GM19328 (cell line): ENCODE data around the gene RFX2.

Experiments
- ATAC-seq: cut with Tn5 transposase; IDR thresholded peaks from one replicate; pipeline ENCODE4 v1.9.1; 2021; ENCODE audit warnings: mild to moderate bottlenecking, moderate library complexity; ENCODE audit not compliant: unreplicated experiment

RFX2 gene

DNA sequence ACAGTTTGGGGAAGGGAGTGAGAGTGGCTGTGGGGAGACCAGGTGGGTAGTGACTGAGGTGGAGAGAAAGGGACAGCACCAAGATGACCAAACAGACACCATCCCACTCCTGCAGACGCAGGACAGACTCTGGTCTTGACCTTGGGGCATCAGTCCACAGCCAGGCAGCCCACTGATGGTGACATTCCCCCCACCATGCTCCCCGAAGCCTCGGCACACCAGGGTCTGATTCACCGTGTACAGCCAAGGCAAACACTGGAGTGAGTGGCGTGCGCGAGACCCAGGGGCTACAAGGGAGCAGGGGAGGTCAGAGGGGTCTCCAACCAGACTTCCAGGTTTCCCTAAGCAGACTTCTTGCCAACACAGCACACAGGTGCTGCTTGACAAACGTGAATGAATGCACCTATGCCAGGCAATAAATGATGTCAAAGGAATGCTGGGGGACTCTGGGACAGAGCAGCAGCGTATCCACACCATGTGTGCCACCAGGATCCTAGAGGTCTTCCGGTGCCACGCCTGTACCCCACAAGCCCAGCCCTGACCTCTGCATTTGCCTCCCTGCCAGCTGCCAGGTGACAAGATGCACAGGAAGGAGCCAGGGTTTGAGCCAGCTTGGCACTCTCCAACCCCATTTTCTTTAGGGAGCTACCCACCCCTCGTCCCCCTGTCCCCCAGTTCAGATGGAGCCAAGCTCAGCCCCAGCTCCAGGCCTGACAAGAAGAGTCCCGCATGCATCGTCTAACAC lies 150.9 kb downstream of the RFX2 start:
- ATAC-seq: no peak

DNA sequence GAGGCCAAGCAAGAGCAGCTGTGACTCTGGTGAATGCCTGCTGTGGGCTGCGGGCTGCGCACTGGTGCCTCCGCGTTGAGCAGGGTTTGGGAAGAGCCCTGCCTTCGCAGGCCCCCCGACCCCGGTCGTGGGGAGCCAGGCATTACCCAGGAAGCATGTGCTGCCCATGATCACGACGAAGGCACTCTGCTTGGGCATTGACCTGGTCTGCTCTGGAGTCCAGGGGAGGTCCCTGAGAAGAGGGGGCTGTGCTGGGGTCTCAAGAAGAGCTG lies 151.5 kb downstream of the RFX2 start:
- ATAC-seq: no peak

GRCh38 chr19:5958074-5958850 lies 152.0 kb downstream of the RFX2 start:
- no peak for ATAC-seq

DNA sequence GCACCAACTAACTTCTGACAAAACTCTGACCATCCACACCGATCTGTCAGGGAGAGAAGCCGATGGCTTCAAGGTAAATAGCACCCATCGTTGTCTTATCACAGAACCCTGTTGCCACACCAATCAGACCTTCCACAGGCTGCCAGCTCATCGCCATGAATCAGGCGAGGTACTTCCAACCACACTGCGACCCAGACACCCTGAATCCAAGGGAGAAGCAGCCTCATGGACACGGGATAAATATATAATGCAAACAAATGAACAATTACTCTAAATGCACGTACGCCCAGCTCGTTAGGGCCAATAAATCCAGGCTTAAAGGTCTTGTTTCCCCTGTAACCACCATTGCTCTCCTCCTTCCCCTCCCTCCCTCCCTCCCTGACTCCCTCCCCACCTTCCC lies 153.1 kb downstream of the RFX2 start:
- ATAC-seq: no peak

- no peak for ATAC-seq
These were observed 153.6 kb downstream of the RFX2 start for GRCh38 chr19:5956728-5957127.

DNA sequence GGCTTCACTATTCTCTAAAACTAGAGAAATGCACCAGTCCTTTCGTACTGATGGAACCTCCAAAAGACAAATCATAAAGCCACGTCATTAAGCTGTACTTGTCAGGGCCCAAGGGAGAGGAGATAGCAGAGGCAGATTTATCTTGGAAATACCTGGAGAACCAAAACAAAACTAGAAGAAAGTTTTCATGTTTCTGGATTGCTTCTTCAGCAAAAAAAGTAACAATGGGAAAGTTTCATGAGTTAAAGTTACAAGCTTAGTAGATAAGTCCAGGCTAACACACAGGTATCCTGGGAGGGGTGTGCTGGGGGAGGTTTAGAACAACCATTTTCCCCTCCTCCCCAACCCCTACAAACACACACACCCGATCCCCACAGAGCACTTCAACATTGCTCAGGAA lies 154.0 kb downstream of the RFX2 start:
- no peak for ATAC-seq

DNA sequence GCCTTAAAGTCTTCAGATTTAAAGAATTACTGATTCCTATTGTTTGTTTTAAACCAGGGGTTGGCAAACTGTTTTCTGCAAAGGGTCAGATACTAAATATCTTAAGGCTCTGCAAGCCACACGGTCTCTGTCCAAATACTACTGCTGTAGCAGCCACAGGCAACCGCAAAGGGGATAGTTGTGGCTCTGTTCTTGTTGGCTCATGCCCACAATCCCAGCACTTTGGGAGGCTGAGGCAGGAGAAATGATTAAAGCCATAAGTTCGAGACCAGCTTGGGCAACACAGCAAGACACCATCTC lies 154.7 kb downstream of the RFX2 start:
- ATAC-seq: no peak

GRCh38 chr19:5954293-5954692 lies 156.0 kb downstream of the RFX2 start:
- no peak for ATAC-seq

GRCh38 chr19:5953680-5954213 lies 156.6 kb downstream of the RFX2 start:
- no peak for ATAC-seq

GRCh38 chr19:5953030-5953589 lies 157.2 kb downstream of the RFX2 start:
- no peak for ATAC-seq

GRCh38 chr19:5952193-5953029 lies 157.9 kb downstream of the RFX2 start:
- ATAC-seq: no peak

DNA sequence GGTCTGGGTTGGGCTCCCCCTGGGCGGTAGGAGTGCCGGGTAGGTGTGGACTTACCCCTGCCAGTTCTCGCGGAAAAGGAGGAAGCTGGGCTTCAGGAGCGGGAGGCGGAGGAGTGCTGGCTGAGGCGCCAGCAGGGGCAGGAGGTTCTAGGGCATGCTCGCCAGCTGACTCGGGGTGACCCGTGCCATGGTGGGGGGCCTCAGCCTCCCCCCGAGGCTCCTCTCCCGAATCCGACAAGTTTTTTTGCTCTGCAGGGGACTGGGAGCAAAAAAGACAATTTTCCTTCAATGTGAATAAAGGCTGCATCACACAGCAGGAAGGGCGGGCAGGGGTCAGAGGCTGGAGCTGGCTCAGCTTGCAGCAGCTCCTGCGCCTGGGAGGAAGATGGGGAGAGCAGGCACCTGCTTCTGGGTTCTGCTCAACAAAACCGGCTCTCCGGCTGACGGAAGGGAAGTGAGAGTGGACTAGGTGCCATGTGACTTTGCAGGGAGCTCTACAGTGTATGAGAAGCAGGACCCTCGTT lies 158.9 kb downstream of the RFX2 start:
- no peak for ATAC-seq

GRCh38 chr19:5950741-5951140 lies 159.6 kb downstream of the RFX2 start:
- no peak for ATAC-seq

- no peak for ATAC-seq
These were observed 160.5 kb downstream of the RFX2 start for GRCh38 chr19:5949792-5950305.

- ATAC-seq: no peak
These were observed 161.3 kb downstream of the RFX2 start for GRCh38 chr19:5948752-5949564.

DNA sequence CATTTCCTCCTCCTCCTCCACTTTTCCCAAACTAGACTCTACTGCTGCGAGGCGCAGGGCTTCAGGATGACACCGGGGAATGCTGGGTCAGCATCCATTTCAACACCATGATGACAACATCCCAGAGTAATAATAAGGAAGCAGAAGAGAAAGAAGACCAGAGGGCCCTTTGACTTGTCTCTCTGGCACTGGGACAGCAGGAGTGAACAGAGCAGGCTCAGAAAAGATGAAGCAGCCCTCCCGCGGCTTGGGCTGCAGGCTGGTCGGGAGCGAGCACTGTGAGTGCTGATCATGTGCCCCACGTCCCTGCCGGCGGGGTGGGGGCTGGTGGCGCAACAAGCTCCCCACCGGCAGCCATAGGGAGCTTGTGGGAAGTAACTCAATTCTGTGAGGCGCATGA lies 162.9 kb downstream of the RFX2 start:
- no peak for ATAC-seq

DNA sequence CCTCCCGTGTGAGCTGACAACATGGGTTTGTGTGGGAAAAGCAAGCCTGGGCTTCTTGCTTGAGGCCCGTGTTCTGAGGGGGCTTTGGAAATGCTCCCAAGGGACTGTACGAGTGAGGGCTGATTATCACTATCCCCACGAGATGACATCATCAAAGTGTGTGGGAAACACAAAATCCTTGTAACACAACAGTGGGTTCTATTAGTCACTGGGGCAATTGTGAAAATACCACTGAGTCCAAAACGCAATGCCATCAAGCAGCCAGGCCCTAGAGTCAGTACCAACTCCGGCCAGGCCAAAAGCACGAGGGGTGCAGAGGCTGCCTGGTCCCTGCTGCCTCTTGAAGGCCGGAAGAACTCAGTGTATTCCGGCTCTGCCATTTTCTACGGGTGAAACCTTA lies 166.7 kb downstream of the RFX2 start:
- no peak for ATAC-seq
